C4-2B (cell line): ENCODE measurements around the gene CNOT2.

ENCODE experiments used
- CTCF ChIP-seq: fragments of 450-650 bp; conservative IDR thresholded peaks from 2 replicates; pipeline ENCODE4 v1.5.1; 2017; ENCODE audit warnings: mild to moderate bottlenecking
- ZFX ChIP-seq: fragments of 450-650 bp; IDR thresholded peaks from 2 replicates; pipeline ENCODE4 v1.6.1; 2017

GRCh38 chr12:70314145-70314544 is 70.9 kb downstream of the CNOT2 start:
- no peak for TF ChIP-seq CTCF
- no peak for TF ChIP-seq ZFX
